Trophoblast cell (in vitro differentiated cells and primary cell): ENCODE results near the gene DPRX.

ENCODE experiments used
- DNase-seq, 2 donors: peaks; one replicate each; pipeline ENCODE4 v3.0.0-alpha.2; 2016
- H2AFZ ChIP-seq: 2 replicates; pipeline ENCODE4 v1.6.1; 2013; ENCODE audit warnings: low read length, moderate library complexity, mild to moderate bottlenecking; ENCODE audit not compliant: insufficient read depth, poor library complexity
- H2AK5ac ChIP-seq: 2 replicates; pipeline ENCODE4 v1.6.1; 2013; ENCODE audit warnings: mild to moderate bottlenecking, low read length
- H2BK120ac ChIP-seq: 2 replicates; pipeline ENCODE4 v1.6.1; 2013; ENCODE audit warnings: low read length, mild to moderate bottlenecking, moderate library complexity; ENCODE audit not compliant: insufficient read depth, poor library complexity
- H2BK12ac ChIP-seq: 2 replicates; pipeline ENCODE4 v1.6.1; 2013; ENCODE audit warnings: mild to moderate bottlenecking, low read length, moderate library complexity
- H2BK5ac ChIP-seq: 2 replicates; pipeline ENCODE4 v1.6.1; 2013; ENCODE audit warnings: low read length, low read depth, moderate library complexity, mild to moderate bottlenecking; ENCODE audit not compliant: poor library complexity
- H3K14ac ChIP-seq: 2 replicates; pipeline ENCODE4 v1.6.1; 2013; ENCODE audit warnings: mild to moderate bottlenecking, low read length
- H3K18ac ChIP-seq: 2 replicates; pipeline ENCODE4 v1.6.1; 2013; ENCODE audit warnings: mild to moderate bottlenecking, low read length
- H3K23ac ChIP-seq: 2 replicates; pipeline ENCODE4 v1.6.1; 2013; ENCODE audit warnings: low read length
- H3K27ac ChIP-seq: 2 replicates; pipeline ENCODE4 v1.5.1; 2013; ENCODE audit warnings: low read depth, mild to moderate bottlenecking, inconsistent platforms, low read length, moderate library complexity
- H3K27me3 ChIP-seq: 2 replicates; pipeline ENCODE4 v1.6.1; 2013; ENCODE audit warnings: inconsistent platforms, mild to moderate bottlenecking, low read length, moderate library complexity; ENCODE audit not compliant: insufficient read depth
- H3K36me3 ChIP-seq, 2 experiments: 1 replicate in 1 of 2; 2 replicates in 1 of 2; pipeline ENCODE4 v1.6.1; 2013; ENCODE audit warnings: low read length in 2 of 2, mild to moderate bottlenecking in 2 of 2, moderate library complexity in 1 of 2; ENCODE audit not compliant: insufficient read depth in 2 of 2, control insufficient read depth in 1 of 2
- H3K4ac ChIP-seq: 2 replicates; pipeline ENCODE4 v1.6.1; 2013; ENCODE audit warnings: low read depth, mild to moderate bottlenecking, low read length, moderate library complexity
- H3K4me1 ChIP-seq, 2 experiments: 1 replicate in 1 of 2; 2 replicates in 1 of 2; pipeline ENCODE4 v1.6.1; 2013; ENCODE audit warnings: low read length in 2 of 2, mild to moderate bottlenecking in 2 of 2, moderate library complexity in 1 of 2; ENCODE audit not compliant: insufficient read depth in 2 of 2, control insufficient read depth in 1 of 2
- H3K4me2 ChIP-seq: 2 replicates; pipeline ENCODE4 v1.6.1; 2013; ENCODE audit warnings: inconsistent platforms, mild to moderate bottlenecking, low read length, moderate library complexity
- H3K4me3 ChIP-seq: 2 replicates; pipeline ENCODE4 v1.5.1; 2013; ENCODE audit warnings: mild to moderate bottlenecking, low read depth, low read length, inconsistent platforms
- H3K79me1 ChIP-seq: one replicate; pipeline ENCODE4 v1.6.1; 2013; ENCODE audit warnings: low read length
- H3K79me2 ChIP-seq: 2 replicates; pipeline ENCODE4 v1.6.1; 2013; ENCODE audit warnings: low read length, mild to moderate bottlenecking; ENCODE audit not compliant: control insufficient read depth, insufficient read depth, poor library complexity
- H3K9ac ChIP-seq: 2 replicates; pipeline ENCODE4 v1.6.1; 2013; ENCODE audit warnings: mild to moderate bottlenecking, low read length
- H3K9me3 ChIP-seq: 2 replicates; pipeline ENCODE4 v1.6.1; 2013; ENCODE audit warnings: low read depth, mild to moderate bottlenecking, control low read depth, inconsistent platforms, low read length; ENCODE audit not compliant: insufficient read depth
- H4K12ac ChIP-seq: 2 replicates; pipeline ENCODE4 v1.6.1; 2013; ENCODE audit warnings: low read depth, mild to moderate bottlenecking, low read length, moderate library complexity
- H4K8ac ChIP-seq: 2 replicates; pipeline ENCODE4 v1.6.1; 2013; ENCODE audit warnings: low read depth, mild to moderate bottlenecking, low read length, moderate library complexity
- H4K91ac ChIP-seq: one replicate; pipeline ENCODE4 v1.6.1; 2013; ENCODE audit warnings: low read depth, mild to moderate bottlenecking, low read length, moderate library complexity
- WGBS: extraction: QIAGEN DNeasy Blood & Tissue Kit; methylation state at CpG from one replicate; pipeline ENCODE4 v1.1.7; 2013; ENCODE audit warnings: missing lambda C conversion rate; ENCODE audit not compliant: insufficient read length, insufficient coverage; ENCODE audit errors: extremely low coverage; 5-methylcytosine and 5-hydroxymethylcytosine counted together

The DPRX gene

GRCh38 chr19:53600217-53600616 is 31.6 kb upstream of the DPRX start:
- Histone ChIP-seq H3K79me1 (peaks cover 51% of the 10 kb centered on the region), H2AK5ac (no peak overlapping the region), H3K9me3 (peaks cover 1% of the 10 kb centered on the region), H3K79me2 (peaks cover 5% of the 10 kb centered on the region), H2BK5ac (peak overlapping the region; percentile 2), H4K12ac (no peak overlapping the region), H3K4me1 (peaks cover 7 to 10% of the 10 kb centered on the region in 2 experiments), H3K4me3 (no peak overlapping the region), H3K9ac (no peak overlapping the region), H2AFZ (no peak overlapping the region), H2BK12ac (peak overlapping the region; percentile 55), H3K27me3 (no peaks in the 10 kb centered on the region), H3K23ac (no peak overlapping the region), H2BK120ac (peak overlapping the region; percentile 28), H3K36me3 (no peaks in the 10 kb centered on the region), H3K18ac (no peak overlapping the region), H3K4me2 (no peak overlapping the region), H3K14ac (no peak overlapping the region), H3K4ac (peak overlapping the region; percentile 13), H4K8ac (no peak overlapping the region), H4K91ac (peak overlapping the region; percentile 71), H3K27ac (peak overlapping the region; percentile 2)
- DNase-seq = no peak
- no CpG with 5 or more reads among the region's 4 CpGs for WGBS

DNA sequence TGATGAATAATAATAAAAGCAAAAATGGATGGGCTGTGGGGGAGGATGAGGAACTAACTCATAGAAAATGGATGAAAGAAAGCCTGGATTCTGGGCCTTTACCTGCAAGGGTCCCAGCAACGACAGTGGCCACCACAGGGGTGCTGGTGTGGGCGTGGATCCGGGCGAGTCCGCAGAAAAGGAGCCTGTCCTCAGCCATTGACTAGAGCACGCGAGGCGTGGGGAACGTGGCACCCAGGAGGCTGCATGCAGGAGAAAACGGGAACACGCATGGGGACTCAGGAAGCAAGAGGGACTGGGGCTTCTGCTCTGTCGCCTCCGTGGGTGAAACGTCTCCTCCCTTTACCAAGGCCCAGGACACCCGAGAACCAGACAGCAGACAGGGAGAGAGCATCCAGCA is 25.8 kb upstream of the DPRX start:
- Histone ChIP-seq H2BK5ac (peak overlapping the region; percentile 60), H2AFZ (peak overlapping the region; percentile 20), H3K9ac (no peak overlapping the region), H3K18ac (peak overlapping the region; percentile 89), H4K8ac (peak overlapping the region; percentile 92), H4K12ac (no peak overlapping the region), H2AK5ac (peak overlapping the region; percentile 100), H3K9me3 (peaks cover 1% of the 10 kb centered on the region), H3K23ac (no peak overlapping the region), H3K36me3 (no peaks in the 10 kb centered on the region), H4K91ac (peak overlapping the region; percentile 98), H3K4me1 (peaks cover 0 to 6% of the 10 kb centered on the region in 2 experiments), H3K27me3 (no peaks in the 10 kb centered on the region), H3K14ac (peak overlapping the region; percentile 95), H3K4me2 (no peak overlapping the region), H3K27ac (no peak overlapping the region), H2BK120ac (peak overlapping the region; percentile 95), H2BK12ac (peak overlapping the region; percentile 100), H3K4me3 (no peak overlapping the region), H3K79me2 (peaks cover 6% of the 10 kb centered on the region), H3K4ac (peak overlapping the region; percentile 77), H3K79me1 (peaks cover 38% of the 10 kb centered on the region)
- DNase-seq = no peak
- WGBS = no CpG with 5 or more reads among the region's 15 CpGs

- Histone ChIP-seq H3K18ac (no peak overlapping the region), H3K9ac (no peak overlapping the region), H3K79me1 (peaks cover 46% of the 10 kb centered on the region), H3K4me2 (no peak overlapping the region), H2BK5ac (no peak overlapping the region), H3K79me2 (peaks cover 11% of the 10 kb centered on the region), H2BK12ac (peak overlapping the region; percentile 37), H3K9me3 (peaks cover 1% of the 10 kb centered on the region), H3K23ac (no peak overlapping the region), H2AK5ac (no peak overlapping the region), H4K8ac (peak overlapping the region; percentile 1), H3K4me1 (peaks cover 11 to 12% of the 10 kb centered on the region in 2 experiments), H3K14ac (peak overlapping the region; percentile 6), H3K4me3 (no peak overlapping the region), H2AFZ (peak overlapping the region; percentile 47), H4K91ac (peak overlapping the region; percentile 45), H3K27me3 (no peaks in the 10 kb centered on the region), H3K36me3 (no peaks in the 10 kb centered on the region), H2BK120ac (peak overlapping the region; percentile 74), H3K27ac (no peak overlapping the region), H4K12ac (no peak overlapping the region), H3K4ac (no peak overlapping the region)
- no CpG with 5 or more reads among the region's 12 CpGs for WGBS
- DNase-seq = peak; percentile 88 to 91
Observed at GRCh38 chr19:53608381-53608780, 23.4 kb upstream of the DPRX start.

GRCh38 chr19:53612762-53613526 is 18.9 kb upstream of the DPRX start:
- peak overlapping the region; percentile 89 for H4K12ac ChIP-seq
- H3K27ac ChIP-seq = peak overlapping the region; percentile 99
- H2AK5ac ChIP-seq = peak overlapping the region; percentile 79
- WGBS = no CpG with 5 or more reads among the region's 14 CpGs
- peak overlapping the region; percentile 94 for H3K18ac ChIP-seq
- no peak overlapping the region for H3K4me3 ChIP-seq
- peak overlapping the region; percentile 61 for H3K4me2 ChIP-seq
- peak overlapping the region; percentile 95 for H2BK12ac ChIP-seq
- H4K8ac ChIP-seq = peak overlapping the region; percentile 97
- no peak overlapping the region for H3K23ac ChIP-seq
- H2BK5ac ChIP-seq = peak overlapping the region; percentile 99
- H2AFZ ChIP-seq = peak overlapping the region; percentile 39
- peak overlapping the region; percentile 85 for H3K4ac ChIP-seq
- peak overlapping the region; percentile 50 for H3K9ac ChIP-seq
- peak overlapping the region; percentile 100 for H2BK120ac ChIP-seq
- no peaks in the 10 kb centered on the region for H3K27me3 ChIP-seq
- H3K79me2 ChIP-seq = peaks cover 8% of the 10 kb centered on the region
- H3K14ac ChIP-seq = peak overlapping the region; percentile 92
- no peaks in the 10 kb centered on the region for H3K36me3 ChIP-seq
- no peaks in the 10 kb centered on the region for H3K9me3 ChIP-seq
- H3K79me1 ChIP-seq = peaks cover 43% of the 10 kb centered on the region
- H3K4me1 ChIP-seq = peaks cover 13 to 15% of the 10 kb centered on the region in 2 experiments
- H4K91ac ChIP-seq = peak overlapping the region; percentile 100
- DNase-seq = peak; percentile 96 to 97
